GM23338 (cell line): ENCODE results near the gene PARD3. TPM values are rescaled to one million over a fixed set of nuclear protein-coding genes. Genes with fewer than 3 reads are reported as not detected.

ENCODE experiments used
- ATAC-seq: fragments of 200-7000 bp; cut with Tn5 transposase; 3 replicates; pipeline ENCODE4 v1.9.1; 2020
- DNase-seq: peaks from one replicate; pipeline ENCODE4 v3.0.0-alpha.2; 2015; ENCODE audit warnings: low spot score
- H2AFZ ChIP-seq: fragments of 200-600 bp; sonication (generic); 2 replicates; pipeline ENCODE4 v1.8.0; 2016; ENCODE audit warnings: antibody characterized with exemption, mild to moderate bottlenecking, moderate library complexity
- H3F3A ChIP-seq: fragments of 200-600 bp; sonication (generic); replicated peaks from 2 replicates; pipeline ENCODE4 v1.8.0; 2017; ENCODE audit warnings: antibody characterized with exemption, mixed run types, low read depth
- H3K27ac ChIP-seq: fragments of 200-600 bp; sonication (generic); 2 replicates; pipeline ENCODE4 v1.6.1; 2016; ENCODE audit warnings: low read depth
- H3K27me3 ChIP-seq: fragments of 200-600 bp; sonication (generic); 2 replicates; pipeline ENCODE4 v1.8.0; 2016; ENCODE audit warnings: mild to moderate bottlenecking, mixed run types, moderate library complexity; ENCODE audit not compliant: insufficient read depth
- H3K36me3 ChIP-seq: fragments of 200-600 bp; sonication (generic); 2 replicates; pipeline ENCODE4 v1.8.0; 2016; ENCODE audit warnings: mild to moderate bottlenecking; ENCODE audit not compliant: insufficient read depth
- H3K4me1 ChIP-seq: fragments of 200-600 bp; sonication (generic); 2 replicates; pipeline ENCODE4 v1.8.0; 2016; ENCODE audit warnings: mild to moderate bottlenecking, moderate library complexity; ENCODE audit not compliant: insufficient read depth
- H3K4me2 ChIP-seq: fragments of 200-600 bp; sonication (generic); 2 replicates; pipeline ENCODE4 v1.7.1; 2017; ENCODE audit warnings: mixed run types
- H3K4me3 ChIP-seq: fragments of 200-600 bp; sonication (generic); 2 replicates; pipeline ENCODE4 v1.6.1; 2016; ENCODE audit warnings: mixed run types
- H3K79me2 ChIP-seq: fragments of 200-600 bp; sonication (generic); replicated peaks from 2 replicates; pipeline ENCODE4 v1.8.0; 2017; ENCODE audit warnings: mild to moderate bottlenecking; ENCODE audit not compliant: insufficient read depth
- H3K9me2 ChIP-seq: fragments of 200-600 bp; sonication (generic); 2 replicates; pipeline ENCODE4 v1.8.0; 2017; ENCODE audit not compliant: insufficient read depth
- H4K20me1 ChIP-seq: fragments of 200-600 bp; sonication (generic); replicated peaks from 2 replicates; pipeline ENCODE4 v1.8.0; 2017; ENCODE audit warnings: mild to moderate bottlenecking; ENCODE audit not compliant: insufficient read depth
- H3K27ac Mint-ChIP-seq: 2 replicates; pipeline ENCODE4 v1.8.0; 2020; ENCODE audit warnings: inconsistent platforms, mild to moderate bottlenecking, moderate library complexity, mixed read lengths
- H3K27me3 Mint-ChIP-seq: 3 replicates; pipeline ENCODE4 v1.8.0; 2022; ENCODE audit warnings: low read depth, mild to moderate bottlenecking, moderate library complexity, mixed read lengths, inconsistent platforms; ENCODE audit not compliant: insufficient read depth, poor library complexity
- H3K36me3 Mint-ChIP-seq: 3 replicates; pipeline ENCODE4 v1.8.0; 2021; ENCODE audit warnings: low read depth, mild to moderate bottlenecking, inconsistent platforms, moderate library complexity, mixed read lengths
- H3K4me1 Mint-ChIP-seq: 3 replicates; pipeline ENCODE4 v1.8.0; 2020; ENCODE audit warnings: mild to moderate bottlenecking, inconsistent platforms, mixed read lengths
- H3K4me3 Mint-ChIP-seq: 3 replicates; pipeline ENCODE4 v1.8.0; 2021; ENCODE audit warnings: moderate library complexity, mild to moderate bottlenecking, inconsistent platforms, mixed read lengths
- H3K9me3 Mint-ChIP-seq: 3 replicates; pipeline ENCODE4 v1.8.0; 2020; ENCODE audit warnings: moderate library complexity, mild to moderate bottlenecking, inconsistent platforms, mixed read lengths
- EZH2 ChIP-seq: fragments of 200-600 bp; sonication (generic); IDR thresholded peaks from one replicate; pipeline ENCODE4 v1.8.0; 2017; ENCODE audit warnings: antibody characterized with exemption, mild to moderate bottlenecking, low read depth; ENCODE audit not compliant: unreplicated experiment
- EZH2phosphoT487 ChIP-seq: fragments of 200-600 bp; sonication (generic); IDR thresholded peaks from one replicate; pipeline ENCODE4 v1.8.1; 2018; ENCODE audit warnings: antibody characterized with exemption; ENCODE audit not compliant: unreplicated experiment
- JUNB ChIP-seq: IDR thresholded peaks from one replicate; pipeline ENCODE4 v1.6.1; 2016; ENCODE audit warnings: antibody characterized with exemption; ENCODE audit not compliant: unreplicated experiment
- NANOG ChIP-seq: IDR thresholded peaks from 2 replicates; pipeline ENCODE4 v1.6.1; 2016; ENCODE audit warnings: antibody characterized with exemption, borderline replicate concordance
- POLR2AphosphoS5 ChIP-seq: IDR thresholded peaks from 2 replicates; pipeline ENCODE4 v1.6.1; 2016; ENCODE audit warnings: antibody characterized with exemption, low read depth
- STAT1 ChIP-seq: IDR thresholded peaks from one replicate; pipeline ENCODE4 v1.6.1; 2016; ENCODE audit warnings: antibody characterized with exemption; ENCODE audit not compliant: unreplicated experiment
- ZNF114 ChIP-seq: fragments of 250-450 bp; sonication (Bioruptor Pico); IDR thresholded peaks from 2 replicates; pipeline ENCODE4 v1.5.0; 2020; ENCODE audit warnings: mild to moderate bottlenecking, moderate library complexity
- ZNF331 ChIP-seq: fragments of 250-450 bp; sonication (Bioruptor Pico); IDR thresholded peaks from 2 replicates; pipeline ENCODE4 v1.5.0; 2020; ENCODE audit warnings: low read depth, mild to moderate bottlenecking, moderate library complexity
- polyA plus RNA-seq: library from polyadenylated mRNA; unstranded; fragments of >200 nt; fragmentation: Nextera tagmentation; extraction: Ambion mirVana; gene quantifications from 2 replicates; pipeline ENCODE4 v1.2.1, GENCODE V29; 2016
- total RNA-seq: library from RNA; depleted of rRNA; stranded (reverse); fragments of >200 nt; shearing (Covaris generic); gene quantifications from 2 replicates; pipeline ENCODE4 v1.2.3, GENCODE V29; 2014
- TF ChIP-seq, protein P1 (sequence below): IDR thresholded peaks from one replicate; pipeline ENCODE4 v1.6.1; 2018; ENCODE audit warnings: antibody characterized with exemption; ENCODE audit not compliant: unreplicated experiment
- TF ChIP-seq, protein P2 (sequence below): fragments of 250-450 bp; sonication (Bioruptor Pico); IDR thresholded peaks from 2 replicates; pipeline ENCODE4 v1.5.0; 2020; ENCODE audit warnings: mild to moderate bottlenecking, moderate library complexity
- TF ChIP-seq, protein P3 (sequence below), 2 experiments: fragments of 200-600 bp in 1 of 2; sonication (generic) in 1 of 2; conservative IDR thresholded peaks; 2 replicates each; pipeline versions ENCODE4 v1.5.1 to v1.6.1; 2016 to 2017; ENCODE audit warnings: antibody characterized with exemption in 2 of 2, low read depth in 2 of 2, mild to moderate bottlenecking in 2 of 2, moderate library complexity in 1 of 2

Gene PARD3
- total and polyA plus RNA-seq, 2 experiments from 2014 or later, result 30.2 to 51.4 TPM

DNA sequence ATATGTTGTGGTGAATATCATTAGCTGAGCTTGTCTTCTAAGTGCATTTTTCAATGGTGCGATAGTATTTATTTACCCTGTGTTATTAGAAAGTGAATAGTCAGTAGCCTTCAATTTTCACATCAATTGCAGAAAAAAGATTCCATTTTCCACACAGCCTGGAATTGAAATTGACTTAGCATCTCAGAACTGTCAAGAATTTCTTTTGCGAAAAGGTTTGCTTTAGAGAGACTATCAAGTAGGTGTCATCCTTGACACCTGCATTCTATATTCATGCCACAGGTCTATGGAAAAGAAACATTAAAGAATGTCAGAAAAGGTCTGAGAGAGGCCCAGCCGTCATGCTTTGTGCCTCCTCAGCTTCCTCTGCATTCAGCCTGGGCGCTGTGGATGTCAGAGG is 504.9 kb downstream of the PARD3 start (continued):
- TF ChIP-seq, protein P1, sequence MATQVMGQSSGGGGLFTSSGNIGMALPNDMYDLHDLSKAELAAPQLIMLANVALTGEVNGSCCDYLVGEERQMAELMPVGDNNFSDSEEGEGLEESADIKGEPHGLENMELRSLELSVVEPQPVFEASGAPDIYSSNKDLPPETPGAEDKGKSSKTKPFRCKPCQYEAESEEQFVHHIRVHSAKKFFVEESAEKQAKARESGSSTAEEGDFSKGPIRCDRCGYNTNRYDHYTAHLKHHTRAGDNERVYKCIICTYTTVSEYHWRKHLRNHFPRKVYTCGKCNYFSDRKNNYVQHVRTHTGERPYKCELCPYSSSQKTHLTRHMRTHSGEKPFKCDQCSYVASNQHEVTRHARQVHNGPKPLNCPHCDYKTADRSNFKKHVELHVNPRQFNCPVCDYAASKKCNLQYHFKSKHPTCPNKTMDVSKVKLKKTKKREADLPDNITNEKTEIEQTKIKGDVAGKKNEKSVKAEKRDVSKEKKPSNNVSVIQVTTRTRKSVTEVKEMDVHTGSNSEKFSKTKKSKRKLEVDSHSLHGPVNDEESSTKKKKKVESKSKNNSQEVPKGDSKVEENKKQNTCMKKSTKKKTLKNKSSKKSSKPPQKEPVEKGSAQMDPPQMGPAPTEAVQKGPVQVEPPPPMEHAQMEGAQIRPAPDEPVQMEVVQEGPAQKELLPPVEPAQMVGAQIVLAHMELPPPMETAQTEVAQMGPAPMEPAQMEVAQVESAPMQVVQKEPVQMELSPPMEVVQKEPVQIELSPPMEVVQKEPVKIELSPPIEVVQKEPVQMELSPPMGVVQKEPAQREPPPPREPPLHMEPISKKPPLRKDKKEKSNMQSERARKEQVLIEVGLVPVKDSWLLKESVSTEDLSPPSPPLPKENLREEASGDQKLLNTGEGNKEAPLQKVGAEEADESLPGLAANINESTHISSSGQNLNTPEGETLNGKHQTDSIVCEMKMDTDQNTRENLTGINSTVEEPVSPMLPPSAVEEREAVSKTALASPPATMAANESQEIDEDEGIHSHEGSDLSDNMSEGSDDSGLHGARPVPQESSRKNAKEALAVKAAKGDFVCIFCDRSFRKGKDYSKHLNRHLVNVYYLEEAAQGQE, result no peak
- TF ChIP-seq POLR2AphosphoS5, result no peak
- no peak for TF ChIP-seq EZH2phosphoT487
- no peak for TF ChIP-seq NANOG
- no peak for TF ChIP-seq ZNF331 (CRISPR knock-in tag)
- TF ChIP-seq ZNF114 (CRISPR knock-in tag), result no peak
- TF ChIP-seq EZH2, result no peak
- TF ChIP-seq JUNB, result no peak
- no peak for TF ChIP-seq STAT1

DNA sequence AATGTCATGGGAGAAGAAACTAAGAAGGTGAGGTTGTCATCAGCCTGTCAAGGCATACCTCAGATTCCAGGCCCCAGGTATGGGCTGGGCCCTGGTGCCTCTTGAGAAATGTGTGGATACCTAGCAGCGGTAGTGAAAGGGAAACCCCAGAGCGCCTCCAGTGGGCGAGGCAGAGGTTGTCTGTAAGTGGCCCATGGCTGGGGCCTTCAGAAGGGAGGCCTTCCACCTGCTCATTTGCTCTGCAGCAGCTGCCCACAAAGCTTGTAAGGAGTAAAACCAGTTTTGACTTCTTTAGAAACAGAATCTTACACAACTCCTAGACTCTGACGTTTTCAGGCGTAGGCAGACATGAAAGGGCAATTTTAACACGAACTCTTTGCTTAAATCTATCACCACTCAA is 509.9 kb downstream of the PARD3 start:
- peak; percentile 96 for DNase-seq
- Histone ChIP-seq H3F3A (no peaks in the 10 kb centered on the region), H2AFZ (no peak overlapping the region), H4K20me1 (no peaks in the 10 kb centered on the region), H3K79me2 (no peaks in the 10 kb centered on the region), H3K27me3 (no peaks in the 10 kb centered on the region), H3K4me1 (no peaks in the 10 kb centered on the region), H3K27ac (no peak overlapping the region), H3K4me2 (no peak overlapping the region), H3K9me2 (no peaks in the 10 kb centered on the region), H3K36me3 (no peaks in the 10 kb centered on the region), H3K4me3 (no peak overlapping the region)
- Mint-ChIP-seq H3K4me3 (no peak overlapping the region), H3K36me3 (no peaks in the 10 kb centered on the region; the same call in 2 of the 3 replicates), H3K27ac (no peak overlapping the region), H3K27me3 (peaks cover 16% of the 10 kb centered on the region), H3K9me3 (no peaks in the 10 kb centered on the region; the same call in 2 of the 3 replicates), H3K4me1 (peaks cover 16% of the 10 kb centered on the region)
- ATAC-seq, result peak; percentile 100
- TF ChIP-seq, protein P2, sequence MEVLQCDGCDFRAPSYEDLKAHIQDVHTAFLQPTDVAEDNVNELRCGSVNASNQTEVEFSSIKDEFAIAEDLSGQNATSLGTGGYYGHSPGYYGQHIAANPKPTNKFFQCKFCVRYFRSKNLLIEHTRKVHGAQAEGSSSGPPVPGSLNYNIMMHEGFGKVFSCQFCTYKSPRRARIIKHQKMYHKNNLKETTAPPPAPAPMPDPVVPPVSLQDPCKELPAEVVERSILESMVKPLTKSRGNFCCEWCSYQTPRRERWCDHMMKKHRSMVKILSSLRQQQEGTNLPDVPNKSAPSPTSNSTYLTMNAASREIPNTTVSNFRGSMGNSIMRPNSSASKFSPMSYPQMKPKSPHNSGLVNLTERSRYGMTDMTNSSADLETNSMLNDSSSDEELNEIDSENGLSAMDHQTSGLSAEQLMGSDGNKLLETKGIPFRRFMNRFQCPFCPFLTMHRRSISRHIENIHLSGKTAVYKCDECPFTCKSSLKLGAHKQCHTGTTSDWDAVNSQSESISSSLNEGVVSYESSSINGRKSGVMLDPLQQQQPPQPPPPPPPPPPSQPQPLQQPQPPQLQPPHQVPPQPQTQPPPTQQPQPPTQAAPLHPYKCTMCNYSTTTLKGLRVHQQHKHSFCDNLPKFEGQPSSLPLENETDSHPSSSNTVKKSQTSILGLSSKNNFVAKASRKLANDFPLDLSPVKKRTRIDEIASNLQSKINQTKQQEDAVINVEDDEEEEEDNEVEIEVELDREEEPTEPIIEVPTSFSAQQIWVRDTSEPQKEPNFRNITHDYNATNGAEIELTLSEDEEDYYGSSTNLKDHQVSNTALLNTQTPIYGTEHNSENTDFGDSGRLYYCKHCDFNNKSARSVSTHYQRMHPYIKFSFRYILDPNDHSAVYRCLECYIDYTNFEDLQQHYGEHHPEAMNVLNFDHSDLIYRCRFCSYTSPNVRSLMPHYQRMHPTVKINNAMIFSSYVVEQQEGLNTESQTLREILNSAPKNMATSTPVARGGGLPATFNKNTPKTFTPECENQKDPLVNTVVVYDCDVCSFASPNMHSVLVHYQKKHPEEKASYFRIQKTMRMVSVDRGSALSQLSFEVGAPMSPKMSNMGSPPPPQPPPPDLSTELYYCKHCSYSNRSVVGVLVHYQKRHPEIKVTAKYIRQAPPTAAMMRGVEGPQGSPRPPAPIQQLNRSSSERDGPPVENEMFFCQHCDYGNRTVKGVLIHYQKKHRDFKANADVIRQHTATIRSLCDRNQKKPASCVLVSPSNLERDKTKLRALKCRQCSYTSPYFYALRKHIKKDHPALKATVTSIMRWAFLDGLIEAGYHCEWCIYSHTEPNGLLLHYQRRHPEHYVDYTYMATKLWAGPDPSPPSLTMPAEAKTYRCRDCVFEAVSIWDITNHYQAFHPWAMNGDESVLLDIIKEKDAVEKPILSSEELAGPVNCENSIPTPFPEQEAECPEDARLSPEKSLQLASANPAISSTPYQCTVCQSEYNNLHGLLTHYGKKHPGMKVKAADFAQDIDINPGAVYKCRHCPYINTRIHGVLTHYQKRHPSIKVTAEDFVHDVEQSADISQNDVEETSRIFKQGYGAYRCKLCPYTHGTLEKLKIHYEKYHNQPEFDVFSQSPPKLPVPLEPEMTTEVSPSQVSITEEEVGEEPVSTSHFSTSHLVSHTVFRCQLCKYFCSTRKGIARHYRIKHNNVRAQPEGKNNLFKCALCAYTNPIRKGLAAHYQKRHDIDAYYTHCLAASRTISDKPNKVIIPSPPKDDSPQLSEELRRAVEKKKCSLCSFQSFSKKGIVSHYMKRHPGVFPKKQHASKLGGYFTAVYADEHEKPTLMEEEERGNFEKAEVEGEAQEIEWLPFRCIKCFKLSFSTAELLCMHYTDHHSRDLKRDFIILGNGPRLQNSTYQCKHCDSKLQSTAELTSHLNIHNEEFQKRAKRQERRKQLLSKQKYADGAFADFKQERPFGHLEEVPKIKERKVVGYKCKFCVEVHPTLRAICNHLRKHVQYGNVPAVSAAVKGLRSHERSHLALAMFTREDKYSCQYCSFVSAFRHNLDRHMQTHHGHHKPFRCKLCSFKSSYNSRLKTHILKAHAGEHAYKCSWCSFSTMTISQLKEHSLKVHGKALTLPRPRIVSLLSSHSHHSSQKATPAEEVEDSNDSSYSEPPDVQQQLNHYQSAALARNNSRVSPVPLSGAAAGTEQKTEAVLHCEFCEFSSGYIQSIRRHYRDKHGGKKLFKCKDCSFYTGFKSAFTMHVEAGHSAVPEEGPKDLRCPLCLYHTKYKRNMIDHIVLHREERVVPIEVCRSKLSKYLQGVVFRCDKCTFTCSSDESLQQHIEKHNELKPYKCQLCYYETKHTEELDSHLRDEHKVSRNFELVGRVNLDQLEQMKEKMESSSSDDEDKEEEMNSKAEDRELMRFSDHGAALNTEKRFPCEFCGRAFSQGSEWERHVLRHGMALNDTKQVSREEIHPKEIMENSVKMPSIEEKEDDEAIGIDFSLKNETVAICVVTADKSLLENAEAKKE (CRISPR knock-in tag), result peak; percentile 64; the same call in 1 of the 2 replicates
- TF ChIP-seq, protein P3, sequence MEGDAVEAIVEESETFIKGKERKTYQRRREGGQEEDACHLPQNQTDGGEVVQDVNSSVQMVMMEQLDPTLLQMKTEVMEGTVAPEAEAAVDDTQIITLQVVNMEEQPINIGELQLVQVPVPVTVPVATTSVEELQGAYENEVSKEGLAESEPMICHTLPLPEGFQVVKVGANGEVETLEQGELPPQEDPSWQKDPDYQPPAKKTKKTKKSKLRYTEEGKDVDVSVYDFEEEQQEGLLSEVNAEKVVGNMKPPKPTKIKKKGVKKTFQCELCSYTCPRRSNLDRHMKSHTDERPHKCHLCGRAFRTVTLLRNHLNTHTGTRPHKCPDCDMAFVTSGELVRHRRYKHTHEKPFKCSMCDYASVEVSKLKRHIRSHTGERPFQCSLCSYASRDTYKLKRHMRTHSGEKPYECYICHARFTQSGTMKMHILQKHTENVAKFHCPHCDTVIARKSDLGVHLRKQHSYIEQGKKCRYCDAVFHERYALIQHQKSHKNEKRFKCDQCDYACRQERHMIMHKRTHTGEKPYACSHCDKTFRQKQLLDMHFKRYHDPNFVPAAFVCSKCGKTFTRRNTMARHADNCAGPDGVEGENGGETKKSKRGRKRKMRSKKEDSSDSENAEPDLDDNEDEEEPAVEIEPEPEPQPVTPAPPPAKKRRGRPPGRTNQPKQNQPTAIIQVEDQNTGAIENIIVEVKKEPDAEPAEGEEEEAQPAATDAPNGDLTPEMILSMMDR (conservative IDR thresholded peaks at IDR 0.05; ENCODE audit: low read depth in 2 of 2), result peak; percentile 71 to 82
- TF ChIP-seq ZNF114 (CRISPR knock-in tag), result no peak
